ENCODE results near the gene VPS37D. TPM values are rescaled to one million over a fixed set of nuclear protein-coding genes. Genes with fewer than 3 reads are reported as not detected.

VPS37D gene
- total RNA-seq, 4 donors from 2014 or later, result 3.9 to 5.6 (median 4.7) TPM

DNA sequence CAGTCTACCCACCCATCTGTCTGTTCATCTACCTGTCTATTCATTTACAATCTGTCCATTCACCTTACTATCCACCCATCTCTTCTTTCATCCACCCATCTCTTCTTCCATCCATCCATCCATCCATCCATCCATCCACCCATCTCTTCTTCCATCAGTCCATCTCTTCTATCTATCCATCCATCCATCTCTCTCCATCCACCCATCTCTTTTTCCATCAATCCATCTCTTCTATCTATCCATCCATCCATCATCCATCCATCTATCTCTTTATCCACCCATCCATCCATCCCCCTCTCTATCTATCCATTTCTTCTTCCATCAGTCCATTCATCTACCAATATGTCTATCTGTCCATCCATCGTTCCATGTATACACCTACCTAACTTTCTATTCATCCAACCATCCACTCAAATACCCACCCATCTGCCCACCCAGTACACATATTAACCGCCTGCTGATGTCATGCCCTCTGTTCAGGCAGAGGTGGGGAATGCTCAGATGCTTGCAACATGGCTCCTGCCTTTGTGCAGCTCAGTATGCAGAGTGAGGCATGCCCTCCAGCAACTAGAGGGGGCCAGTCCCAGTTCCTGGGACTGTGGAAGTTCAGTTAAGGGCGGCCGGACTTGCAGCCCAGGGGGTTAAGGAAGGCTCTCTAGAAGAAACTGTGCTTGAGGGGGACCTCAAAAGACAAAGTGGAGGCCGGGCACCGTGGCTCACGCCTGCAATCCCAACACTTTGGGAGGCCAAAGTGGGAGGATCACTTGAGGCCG lies 32.0 kb upstream of the VPS37D start:
- no peak overlapping the region for H3K27ac ChIP-seq
- H3K9me3 ChIP-seq, result no peaks in the 10 kb centered on the region
- no peaks in the 10 kb centered on the region for H3K27me3 ChIP-seq
- WGBS, 2 donors, result 90% methylated on average over 8 of the region's 8 CpGs
- intact Hi-C loops (cut with DNase I), result no loop called here
- DNase-seq, result no peak
- H3K4me3 ChIP-seq (replicated peaks in 1 of 3), result no peak overlapping the region
- no peaks in the 10 kb centered on the region for H3K36me3 ChIP-seq
- TF ChIP-seq, protein P1, sequence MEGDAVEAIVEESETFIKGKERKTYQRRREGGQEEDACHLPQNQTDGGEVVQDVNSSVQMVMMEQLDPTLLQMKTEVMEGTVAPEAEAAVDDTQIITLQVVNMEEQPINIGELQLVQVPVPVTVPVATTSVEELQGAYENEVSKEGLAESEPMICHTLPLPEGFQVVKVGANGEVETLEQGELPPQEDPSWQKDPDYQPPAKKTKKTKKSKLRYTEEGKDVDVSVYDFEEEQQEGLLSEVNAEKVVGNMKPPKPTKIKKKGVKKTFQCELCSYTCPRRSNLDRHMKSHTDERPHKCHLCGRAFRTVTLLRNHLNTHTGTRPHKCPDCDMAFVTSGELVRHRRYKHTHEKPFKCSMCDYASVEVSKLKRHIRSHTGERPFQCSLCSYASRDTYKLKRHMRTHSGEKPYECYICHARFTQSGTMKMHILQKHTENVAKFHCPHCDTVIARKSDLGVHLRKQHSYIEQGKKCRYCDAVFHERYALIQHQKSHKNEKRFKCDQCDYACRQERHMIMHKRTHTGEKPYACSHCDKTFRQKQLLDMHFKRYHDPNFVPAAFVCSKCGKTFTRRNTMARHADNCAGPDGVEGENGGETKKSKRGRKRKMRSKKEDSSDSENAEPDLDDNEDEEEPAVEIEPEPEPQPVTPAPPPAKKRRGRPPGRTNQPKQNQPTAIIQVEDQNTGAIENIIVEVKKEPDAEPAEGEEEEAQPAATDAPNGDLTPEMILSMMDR (IDR thresholded peaks at IDR 0.05), result no peak
- no peak for TF ChIP-seq POLR2A (IDR thresholded peaks at IDR 0.05)
- no peaks in the 10 kb centered on the region for H3K4me1 ChIP-seq

DNA sequence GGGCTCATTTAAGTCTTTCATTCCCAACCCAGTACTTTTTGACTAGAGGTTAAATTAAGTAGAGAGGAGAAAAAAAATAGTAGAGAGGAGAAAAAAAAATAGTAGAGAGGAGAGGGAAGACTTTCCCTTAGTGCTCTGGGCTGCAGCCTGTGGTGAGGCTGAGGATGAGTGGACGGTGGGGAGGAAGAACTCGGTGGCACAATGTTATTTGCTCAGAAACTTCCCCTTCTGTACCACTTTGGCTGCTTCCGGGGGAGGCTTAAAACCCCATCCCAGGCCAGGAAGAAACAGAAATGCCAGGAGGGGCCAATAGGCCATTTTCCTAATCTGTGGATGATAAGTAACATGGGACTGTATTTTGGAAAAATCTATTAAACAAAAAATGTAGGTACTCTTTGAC lies 28.7 kb upstream of the VPS37D start:
- no peak for DNase-seq
- H3K4me1 ChIP-seq, result no peaks in the 10 kb centered on the region
- no peaks in the 10 kb centered on the region for H3K9me3 ChIP-seq
- 65 to 68% methylated on average over 3 of the region's 3 CpGs for WGBS, 2 donors
- H3K27me3 ChIP-seq, result no peaks in the 10 kb centered on the region
- TF ChIP-seq POLR2A (IDR thresholded peaks at IDR 0.05), result no peak
- TF ChIP-seq, protein P1 (IDR thresholded peaks at IDR 0.05), result no peak
- intact Hi-C loops (cut with DNase I), result no loop called here
- no peak overlapping the region for H3K4me3 ChIP-seq (replicated peaks in 1 of 3)
- H3K36me3 ChIP-seq, result no peaks in the 10 kb centered on the region
- H3K27ac ChIP-seq, result no peak overlapping the region

DNA sequence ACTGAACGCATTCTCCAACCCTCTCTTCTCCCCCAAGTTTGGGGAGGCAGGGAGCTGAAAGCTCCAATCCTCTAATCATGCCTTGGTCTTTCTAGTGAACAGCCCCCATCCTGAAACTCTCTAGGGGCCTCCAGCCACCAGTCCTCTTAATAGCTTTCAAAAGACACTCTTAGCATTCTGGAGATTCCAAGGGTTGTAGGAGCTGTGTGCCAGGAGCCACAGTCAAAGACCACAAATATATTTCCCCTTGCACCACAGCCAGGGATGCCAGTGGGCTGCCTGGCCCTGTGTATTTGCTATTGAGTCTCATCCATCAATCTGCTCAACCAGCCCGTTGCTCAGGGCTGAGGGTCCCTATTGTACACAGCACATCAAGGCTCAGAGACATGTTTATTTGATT lies 24.8 kb upstream of the VPS37D start:
- TF ChIP-seq POLR2A (IDR thresholded peaks at IDR 0.05), result no peak
- TF ChIP-seq, protein P1 (IDR thresholded peaks at IDR 0.05), result no peak
- Histone ChIP-seq H3K27ac (no peak overlapping the region), H3K9me3 (no peaks in the 10 kb centered on the region), H3K36me3 (no peaks in the 10 kb centered on the region), H3K4me3 (replicated peaks in 1 of 3) (no peak overlapping the region), H3K4me1 (peaks cover under 1 to 5% of the 10 kb centered on the region in 2 donors), H3K27me3 (no peaks in the 10 kb centered on the region)
- intact Hi-C loops (cut with DNase I), result no loop called here
- no peak for DNase-seq
- WGBS, 2 donors, result 59 to 68% methylated on average over 2 of the region's 2 CpGs

DNA sequence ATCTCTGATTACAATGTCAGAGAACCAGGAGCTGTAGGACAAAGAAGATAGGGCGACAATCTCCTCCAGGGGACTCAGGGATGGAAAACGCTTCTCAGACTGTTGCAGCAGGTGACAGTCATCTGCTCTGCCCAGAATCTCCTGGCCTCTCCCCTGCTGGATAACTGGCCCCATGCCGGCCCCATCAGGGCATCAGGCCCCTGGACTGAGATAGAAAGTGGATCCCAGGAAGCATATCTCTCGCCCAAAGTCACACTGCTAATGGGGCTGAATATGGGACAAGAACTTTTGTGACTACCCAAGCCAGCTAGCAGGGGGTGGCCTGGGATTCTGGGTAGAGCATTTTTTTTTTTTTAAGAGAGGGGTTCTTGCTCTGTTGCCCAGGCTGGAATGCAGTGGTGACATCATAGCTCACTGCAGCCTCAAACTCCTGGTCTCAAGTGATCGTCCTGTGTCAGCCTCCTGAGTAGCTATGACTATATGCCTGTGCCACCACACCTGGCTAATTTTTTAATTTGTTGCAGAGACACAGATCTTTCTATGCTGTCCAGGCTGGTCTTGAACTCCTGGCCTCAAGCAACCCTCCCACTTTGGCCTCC lies 22.8 kb upstream of the VPS37D start:
- Histone ChIP-seq H3K27ac (no peak overlapping the region), H3K27me3 (no peaks in the 10 kb centered on the region), H3K9me3 (no peaks in the 10 kb centered on the region), H3K4me3 (replicated peaks in 1 of 3) (no peak overlapping the region), H3K36me3 (no peaks in the 10 kb centered on the region), H3K4me1 (peaks cover 5 to 8% of the 10 kb centered on the region in 2 donors)
- TF ChIP-seq, protein P1 (IDR thresholded peaks at IDR 0.05), result no peak
- no peak for TF ChIP-seq POLR2A (IDR thresholded peaks at IDR 0.05)
- no peak for DNase-seq
- 54 to 75% methylated on average over 5 of the region's 5 CpGs for WGBS, 2 donors
- intact Hi-C loops (cut with DNase I), result no loop called here

DNA sequence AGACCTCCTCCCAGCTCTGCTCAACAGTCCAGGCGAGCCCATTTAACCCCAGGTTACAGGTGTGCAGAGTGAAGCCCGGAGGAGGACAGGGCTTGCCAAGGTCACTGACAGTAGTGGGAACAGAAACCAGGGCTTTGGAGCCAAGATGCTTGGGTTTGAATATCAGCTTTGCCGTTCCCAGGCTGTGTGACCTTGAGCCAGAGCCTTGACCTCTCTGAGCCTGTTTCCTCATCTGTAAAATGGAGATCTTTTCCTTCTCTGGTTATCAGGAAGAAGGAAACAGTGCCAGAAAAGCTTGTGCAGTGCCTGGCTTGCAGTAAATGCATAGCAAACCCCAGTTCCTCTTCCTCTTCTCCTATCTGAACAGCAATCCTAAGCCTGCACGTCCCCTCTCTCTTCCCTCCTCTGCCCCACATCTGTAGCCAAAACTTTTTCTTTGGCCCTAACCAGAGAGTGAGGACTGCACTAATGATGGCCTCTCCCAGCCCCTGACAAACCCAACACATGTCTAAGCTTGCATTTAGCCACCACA lies 21.9 kb upstream of the VPS37D start:
- TF ChIP-seq, protein P1 (IDR thresholded peaks at IDR 0.05), result no peak
- no peak for TF ChIP-seq POLR2A (IDR thresholded peaks at IDR 0.05)
- 74 to 76% methylated on average over 4 of the region's 4 CpGs for WGBS, 2 donors
- no peak overlapping the region for H3K27ac ChIP-seq

More for the DNA sequence above, 21.9 kb upstream of the VPS37D start:
- Histone ChIP-seq H3K36me3 (no peaks in the 10 kb centered on the region), H3K4me1 (peaks cover 5 to 8% of the 10 kb centered on the region in 2 donors), H3K27me3 (no peaks in the 10 kb centered on the region), H3K9me3 (no peaks in the 10 kb centered on the region), H3K4me3 (replicated peaks in 1 of 3) (no peak overlapping the region)
- intact Hi-C loops (cut with DNase I), result no loop called here
- no peak for DNase-seq
